ENCODE results near the gene MCU. TPM values are rescaled to one million over a fixed set of nuclear protein-coding genes. Genes with fewer than 3 reads are reported as not detected.
"Not testable (repeated sequence)": the region's sequence is repeated elsewhere in the genome, so short reads cannot be mapped to it uniquely, and the experiment has no call there.

Gene MCU
- total RNA-seq, 1 experiment from 2014 or later, result 37.2 TPM

GRCh38 chr10:72912736-72913135 is 220.8 kb downstream of the MCU start (continued):
- TF ChIP-seq AFF4 (CRISPR knock-in tag; IDR thresholded peaks at IDR 0.05; ENCODE audit: borderline replicate concordance) (no peak), ZNF263 (CRISPR knock-in tag; IDR thresholded peaks at IDR 0.05; ENCODE audit: low read depth) (no peak), ZNF416 (CRISPR knock-in tag; IDR thresholded peaks at IDR 0.05) (no peak), TEAD4 (CRISPR knock-in tag; IDR thresholded peaks at IDR 0.05) (no peak), NFE2L1 (CRISPR knock-in tag; IDR thresholded peaks at IDR 0.05) (no peak), ELF4 (CRISPR knock-in tag; IDR thresholded peaks at IDR 0.05; ENCODE audit: low read depth) (no peak), ESRRA (CRISPR knock-in tag; IDR thresholded peaks at IDR 0.05; ENCODE audit: borderline replicate concordance) (no peak), STAT6 (CRISPR knock-in tag; conservative IDR thresholded peaks at IDR 0.05; ENCODE audit: low read depth) (no peak)

GRCh38 chr10:72913287-72913686 is 221.3 kb downstream of the MCU start:
- Mint-ChIP-seq H3K27me3 (ENCODE audit: low read depth) (no peaks in the 10 kb centered on the region), H3K9me3 (no peaks in the 10 kb centered on the region), H3K36me3 (no peaks in the 10 kb centered on the region), H3K4me3 (no peak overlapping the region), H3K27ac (no peak overlapping the region), H3K4me1 (peaks cover 7% of the 10 kb centered on the region)
- POLR2A ChIA-PET, result no interaction called here
- CTCF ChIA-PET, result interaction anchor here (0.9 kb wide), 1 partner anchor 539 kb away, joined by 3 read pairs; no protein-coding TSS in a partner anchor
- no peak for DNase-seq (ENCODE audit: low spot score)
- peak; percentile 71 for ATAC-seq
- TF ChIP-seq CBFB (CRISPR knock-in tag; IDR thresholded peaks at IDR 0.05; ENCODE audit: low read depth) (no peak), JAZF1 (CRISPR knock-in tag; IDR thresholded peaks at IDR 0.05) (no peak), HMGXB4 (CRISPR knock-in tag; IDR thresholded peaks at IDR 0.05) (no peak), AR (CRISPR knock-in tag; IDR thresholded peaks at IDR 0.05) (no peak), JUN (CRISPR knock-in tag; IDR thresholded peaks at IDR 0.05) (no peak), ZNF423 (CRISPR knock-in tag; IDR thresholded peaks at IDR 0.05) (0 out of 2 replicates have a peak, but pooled peaks have one; percentile 45), MXD4 (CRISPR knock-in tag; IDR thresholded peaks at IDR 0.05; ENCODE audit: borderline replicate concordance) (no peak), ATF1 (CRISPR knock-in tag; IDR thresholded peaks at IDR 0.05) (no peak)

- H3K27ac Mint-ChIP-seq; POLR2A ChIA-PET; H3K4me3 Mint-ChIP-seq; CTCF ChIA-PET; H3K27me3 Mint-ChIP-seq (ENCODE audit: low read depth); H3K4me1 Mint-ChIP-seq; DNase-seq (ENCODE audit: low spot score); ATAC-seq: not testable (repeated sequence)
- Mint-ChIP-seq H3K36me3 (peaks cover 13% of the 10 kb centered on the region), H3K9me3 (peaks cover 18% of the 10 kb centered on the region)
Measured at GRCh38 chr10:72917201-72917600, 225.3 kb downstream of the MCU start.

GRCh38 chr10:72917803-72918332 is 225.9 kb downstream of the MCU start:
- H3K27ac Mint-ChIP-seq; H3K4me1 Mint-ChIP-seq; H3K4me3 Mint-ChIP-seq; H3K27me3 Mint-ChIP-seq (ENCODE audit: low read depth); ATAC-seq; POLR2A ChIA-PET; CTCF ChIA-PET; DNase-seq (ENCODE audit: low spot score): not testable (repeated sequence)
- H3K36me3 Mint-ChIP-seq, result peaks cover 16% of the 10 kb centered on the region
- H3K9me3 Mint-ChIP-seq, result peaks cover 22% of the 10 kb centered on the region
